Naive thymus-derived CD8-positive, alpha-beta T cell (primary cell): ENCODE results near the gene ASH1L. TPM values are rescaled to one million over a fixed set of nuclear protein-coding genes. Genes with fewer than 3 reads are reported as not detected.

Experiments
- ATAC-seq, 2 donors: fragments of 150-1000 bp; cut with Tn5 transposase in 1 of 2; sonication (Bioruptor Pico), chemical (Tn5 transposase) in 1 of 2; 1 replicate in 1 of 2; 2 replicates in 1 of 2; pipeline ENCODE4 v1.10.0; 2021; ENCODE audit warnings: mild to moderate bottlenecking in 2 of 2, moderate library complexity in 2 of 2
- POLR2A ChIA-PET: fragments of 350-600 bp; sonication (Branson Sonifier 250); formaldehyde crosslinking; loops from one replicate; lab custom pipeline; 2021; ENCODE audit warnings: antibody characterized with exemption; lab: Charles Lee
- DNase-seq, 10 donors: peaks; one replicate each; pipeline versions ENCODE4 v3.0.0 to v3.0.0-alpha.2; 2020 to 2022
- H3K27ac Mint-ChIP-seq, 10 donors: one replicate each; pipeline ENCODE4 v1.8.0; 2020 to 2022; ENCODE audit warnings: mild to moderate bottlenecking in 10 of 10, mixed read lengths in 10 of 10, moderate library complexity in 4 of 10, inconsistent platforms in 1 of 10
- H3K27me3 Mint-ChIP-seq, 5 donors: one replicate each; pipeline ENCODE4 v1.8.0; 2021 to 2022; ENCODE audit warnings: mixed read lengths in 5 of 5
- H3K36me3 Mint-ChIP-seq, 3 donors: one replicate each; pipeline ENCODE4 v1.8.0; 2020 to 2022; ENCODE audit warnings: mixed read lengths in 3 of 3, mild to moderate bottlenecking in 2 of 3, inconsistent platforms in 1 of 3
- H3K4me1 Mint-ChIP-seq, 4 donors: one replicate each; pipeline ENCODE4 v1.8.0; 2021 to 2022; ENCODE audit warnings: mixed read lengths in 4 of 4
- H3K4me3 Mint-ChIP-seq, 10 donors: one replicate each; pipeline ENCODE4 v1.8.0; 2020 to 2022; ENCODE audit warnings: mild to moderate bottlenecking in 10 of 10, mixed read lengths in 10 of 10, moderate library complexity in 6 of 10, inconsistent platforms in 1 of 10
- H3K9me3 Mint-ChIP-seq, 9 donors: one replicate each; pipeline ENCODE4 v1.8.0; 2020 to 2022; ENCODE audit warnings: mixed read lengths in 9 of 9, mild to moderate bottlenecking in 3 of 9, inconsistent platforms in 1 of 9, moderate library complexity in 1 of 9
- polyA plus RNA-seq, 3 donors: library from polyadenylated mRNA; unstranded; fragments of 300-500 nt; fragmentation: Illumina TruSeq; gene quantifications; one replicate each; pipeline ENCODE4 v1.2.3, GENCODE V29; 2021
- total RNA-seq, 8 experiments: library from RNA in 2 of 8; stranded (reverse) in 2 of 8; gene quantifications; one replicate each; pipeline ENCODE4 v1.2.3 and lab custom pipeline; 2021 to 2026

The ASH1L gene
- total and polyA plus RNA-seq, 5 experiments from 2014 or later, result 12.2 to 102 (median 22.0) TPM

DNA sequence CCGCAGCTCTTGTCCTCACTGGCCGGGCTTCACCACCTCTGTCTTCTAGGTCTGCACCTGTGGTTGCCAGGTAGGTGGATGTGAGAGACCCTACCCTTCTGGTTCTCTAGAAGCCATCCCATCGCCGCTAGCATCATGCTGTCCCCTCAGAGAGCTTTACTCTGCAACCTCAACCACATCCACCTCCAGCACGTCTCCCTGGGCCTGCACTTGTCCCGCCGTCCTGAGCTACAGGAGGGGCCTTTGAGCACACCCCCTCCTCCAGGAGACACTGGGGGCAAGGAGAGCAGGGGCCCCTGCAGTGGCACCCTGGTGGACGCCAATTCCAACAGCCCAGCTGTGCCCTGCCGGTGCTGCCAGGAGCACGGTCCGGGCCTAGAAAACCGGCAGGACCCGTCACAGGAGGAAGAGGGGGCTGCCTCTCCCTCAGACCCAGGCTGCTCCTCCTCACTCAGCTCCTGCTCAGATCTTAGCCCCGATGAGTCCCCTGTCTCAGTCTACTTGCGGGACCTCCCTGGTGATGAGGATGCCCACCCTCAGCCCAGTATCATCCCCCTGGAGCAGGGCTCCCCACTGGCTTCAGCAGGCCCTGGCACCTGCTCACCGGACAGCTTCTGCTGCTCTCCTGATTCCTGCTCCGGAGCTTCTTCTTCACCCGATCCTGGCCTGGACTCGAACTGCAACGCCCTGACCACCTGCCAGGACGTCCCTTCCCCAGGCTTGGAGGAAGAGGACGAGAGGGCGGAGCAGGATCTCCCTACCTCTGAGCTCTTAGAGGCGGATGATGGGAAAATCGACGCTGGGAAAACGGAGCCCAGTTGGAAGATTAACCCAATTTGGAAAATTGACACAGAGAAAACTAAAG, 240.7 kb downstream of the ASH1L start:
- H3K27ac Mint-ChIP-seq, result peak overlapping the region in 1 of 10 donors; percentile 47
- H3K9me3 Mint-ChIP-seq, result no peaks in the 10 kb centered on the region
- POLR2A ChIA-PET, result interaction anchor here (0.6 to 5.4 kb wide), 8 partner anchors 12 to 78 kb away, joined by 3 to 37 read pairs (median 16); partner anchors contain the start of genes CLK2, FDPS, HCN3 and SCAMP3
- no peaks in the 10 kb centered on the region for H3K27me3 Mint-ChIP-seq
- peak overlapping the region; percentile 62 to 86 (median 78) for H3K4me3 Mint-ChIP-seq
- no peaks in the 10 kb centered on the region for H3K36me3 Mint-ChIP-seq
- peaks cover 20 to 41% (median 35%) of the 10 kb centered on the region in 4 donors for H3K4me1 Mint-ChIP-seq
- DNase-seq (no peak), ATAC-seq (no peak)

DNA sequence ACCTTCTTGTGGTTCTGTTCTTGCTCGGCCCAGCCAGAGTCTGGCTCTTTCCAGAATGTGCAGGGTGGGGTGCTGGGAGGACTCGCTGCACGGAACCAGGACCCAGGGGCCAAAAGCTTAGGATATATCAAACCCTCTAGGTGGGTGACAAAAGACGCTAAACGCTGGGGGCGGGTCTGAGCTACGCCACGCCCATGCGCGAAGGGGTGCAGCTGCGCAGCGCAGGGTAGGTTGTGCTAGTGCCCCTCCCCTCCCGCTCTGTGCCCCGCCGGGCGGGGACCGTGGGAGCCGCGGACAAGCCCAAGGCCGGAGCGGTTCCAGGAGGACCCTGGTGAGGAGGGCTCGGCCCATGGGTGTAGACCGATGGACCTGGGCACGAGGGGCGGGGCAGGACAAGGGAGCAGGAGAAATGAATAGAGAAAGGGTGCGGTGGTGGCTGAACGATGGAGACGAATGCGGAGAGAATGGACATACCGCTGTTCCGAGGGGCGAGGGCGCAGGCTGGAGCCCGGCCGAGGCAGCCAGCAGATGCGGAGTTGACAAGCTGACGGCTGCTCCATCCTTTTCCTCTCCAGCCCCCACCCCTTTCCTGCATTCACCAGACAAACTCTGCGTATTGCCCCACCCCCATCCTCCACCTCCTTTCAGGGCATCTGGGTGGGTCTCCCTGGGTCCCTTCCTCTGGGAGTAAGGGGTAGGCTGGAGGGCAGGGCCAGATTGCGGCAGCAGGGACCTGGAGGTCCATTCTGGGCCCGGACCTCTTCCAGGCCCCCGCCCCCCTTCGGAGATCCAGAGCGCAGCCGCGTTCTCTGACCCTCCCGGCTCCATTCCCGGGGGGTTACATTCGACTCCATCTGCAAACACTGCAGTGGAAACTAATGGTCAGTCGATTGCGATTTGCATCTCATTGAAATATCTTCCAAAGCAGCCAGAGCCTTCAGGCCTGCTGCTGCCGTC, 241.7 kb downstream of the ASH1L start, which contains the start of gene RUSC1:
Gene RUSC1 (plus strand): TSS at position 234 of the 957 bp plus-strand sequence. CDS start 880 bp downstream, outside the sequence.
- Mint-ChIP-seq H3K9me3 (no peaks in the 10 kb centered on the region), H3K4me3 (peak within 1 kb of the TSS; percentile 72 to 86 (median 81)), H3K27me3 (no peaks in the 10 kb centered on the region), H3K36me3 (peaks cover 0 to 5% (median 0%) of the 10 kb centered on the region in 3 donors), H3K4me1 (peaks cover 17 to 36% (median 31%) of the 10 kb centered on the region in 4 donors), H3K27ac (peak within 1 kb of the TSS in 9 of 10 donors; percentile 21 to 87 (median 55))
- ATAC-seq, result peak; percentile 36 to 47
- POLR2A ChIA-PET, result interaction anchor here (0.6 to 5.4 kb wide), 6 partner anchors 13 to 70 kb away, joined by 3 to 37 read pairs (median 12); partner anchors contain the start of genes CLK2, FDPS and HCN3
- peak; percentile 58 to 84 (median 72) for DNase-seq

DNA sequence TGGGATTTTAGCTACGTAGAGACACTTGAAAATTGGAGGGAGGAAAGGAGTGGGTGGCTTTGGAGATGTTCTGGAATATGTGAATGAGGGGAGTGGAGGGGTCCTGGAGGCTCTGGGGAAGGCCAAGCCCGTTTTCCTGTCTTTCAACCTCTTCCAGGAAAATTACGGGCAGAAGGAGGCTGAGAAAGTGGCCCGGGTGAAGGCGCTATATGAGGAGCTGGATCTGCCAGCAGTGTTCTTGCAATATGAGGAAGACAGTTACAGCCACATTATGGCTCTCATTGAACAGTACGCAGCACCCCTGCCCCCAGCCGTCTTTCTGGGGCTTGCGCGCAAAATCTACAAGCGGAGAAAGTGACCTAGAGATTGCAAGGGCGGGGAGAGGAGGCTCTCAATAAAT, 242.4 kb downstream of the ASH1L start:
- POLR2A ChIA-PET, result interaction anchor here (1.2 to 5.4 kb wide), 2 partner anchors 12 to 70 kb away, joined by 5 to 37 read pairs; partner anchors contain the start of gene FDPS
- ATAC-seq (no peak), DNase-seq (no peak)
- peak overlapping the region; percentile 72 to 86 (median 80) for H3K4me3 Mint-ChIP-seq
- H3K9me3 Mint-ChIP-seq, result no peaks in the 10 kb centered on the region
- H3K27ac Mint-ChIP-seq, result peak overlapping the region in 8 of 10 donors; percentile 21 to 87 (median 59)
- H3K27me3 Mint-ChIP-seq, result no peaks in the 10 kb centered on the region
- peaks cover 0 to 9% (median 0%) of the 10 kb centered on the region in 3 donors for H3K36me3 Mint-ChIP-seq
- H3K4me1 Mint-ChIP-seq, result peaks cover 16 to 29% (median 27%) of the 10 kb centered on the region in 4 donors

DNA sequence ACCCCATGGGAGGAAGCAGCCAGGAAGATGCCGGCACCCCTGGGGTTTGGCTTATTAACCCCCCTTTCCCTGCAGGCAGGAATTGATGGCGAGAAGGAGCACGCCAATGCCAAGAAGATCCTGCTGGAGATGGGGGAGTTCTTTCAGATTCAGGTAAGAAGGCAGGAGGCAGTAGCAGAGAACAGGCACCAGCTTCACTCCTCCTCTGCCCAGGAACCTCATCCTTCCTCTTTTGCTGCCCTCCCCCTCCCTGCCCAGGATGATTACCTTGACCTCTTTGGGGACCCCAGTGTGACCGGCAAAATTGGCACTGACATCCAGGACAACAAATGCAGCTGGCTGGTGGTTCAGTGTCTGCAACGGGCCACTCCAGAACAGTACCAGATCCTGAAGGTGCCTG, 243.1 kb downstream of the ASH1L start:
- Mint-ChIP-seq H3K4me3 (peak overlapping the region in 7 of 10 donors; percentile 19 to 86 (median 67)), H3K27me3 (no peaks in the 10 kb centered on the region), H3K27ac (peak overlapping the region in 2 of 10 donors; percentile 21 to 63), H3K4me1 (peaks cover 16 to 26% (median 24%) of the 10 kb centered on the region in 4 donors), H3K9me3 (no peaks in the 10 kb centered on the region), H3K36me3 (peaks cover 0 to 15% (median 0%) of the 10 kb centered on the region in 3 donors)
- DNase-seq (no peak), ATAC-seq (no peak)
- POLR2A ChIA-PET, result interaction anchor here (1.7 kb wide), 1 partner anchor 11 kb away, joined by 3 read pairs; the partner anchor contains the start of gene FDPS

DNA sequence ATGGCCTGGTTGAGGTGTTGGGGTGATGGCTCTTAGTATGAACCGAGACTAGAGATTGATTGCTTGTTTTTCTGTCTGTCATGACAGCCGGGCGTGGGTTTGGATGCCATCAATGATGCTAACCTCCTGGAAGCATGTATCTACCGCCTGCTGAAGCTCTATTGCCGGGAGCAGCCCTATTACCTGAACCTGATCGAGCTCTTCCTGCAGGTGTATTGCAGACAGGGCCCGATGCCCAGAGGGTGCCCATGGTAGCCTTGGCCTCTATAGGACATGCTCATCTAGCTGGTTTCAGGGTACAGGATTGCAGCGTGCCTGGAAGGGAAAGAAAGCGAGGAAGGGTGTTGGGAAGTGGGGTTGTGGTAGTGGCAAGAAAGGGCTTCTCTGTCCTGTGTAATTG, 244.5 kb downstream of the ASH1L start:
- Mint-ChIP-seq H3K36me3 (peaks cover 0 to 21% (median 5%) of the 10 kb centered on the region in 3 donors), H3K27me3 (no peaks in the 10 kb centered on the region), H3K9me3 (no peaks in the 10 kb centered on the region), H3K4me1 (peaks cover 20 to 29% (median 24%) of the 10 kb centered on the region in 4 donors), H3K27ac (peak overlapping the region in 1 of 10 donors; percentile 69), H3K4me3 (no peak overlapping the region)
- DNase-seq, result no peak
- ATAC-seq, result no peak
- POLR2A ChIA-PET, result interaction anchor here (0.6 to 1.7 kb wide), 4 partner anchors 10 to 365 kb away, joined by 3 to 4 read pairs (median 3); partner anchors contain the start of genes CLK2 and FDPS

DNA sequence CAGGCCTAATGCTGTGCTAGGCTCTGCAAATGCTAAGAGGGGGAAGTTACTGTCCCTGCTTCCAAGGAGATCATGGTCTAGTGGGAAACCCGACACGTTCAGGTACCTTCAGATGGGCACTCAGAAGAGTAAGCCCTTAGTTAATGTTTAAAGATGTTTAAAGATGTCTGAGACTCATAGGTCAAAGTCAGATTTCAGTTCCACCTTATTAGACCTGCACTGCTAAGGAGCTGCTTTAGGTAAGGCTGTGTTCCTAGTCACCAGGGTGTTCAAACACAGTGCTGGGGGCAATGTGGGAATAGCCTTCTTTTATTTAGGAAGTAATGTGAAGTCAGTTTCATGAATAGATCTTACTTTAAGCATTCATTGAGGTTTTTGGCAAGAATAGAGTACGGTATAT, 245.7 kb downstream of the ASH1L start:
- POLR2A ChIA-PET, result no interaction called here
- ATAC-seq, result no peak
- H3K9me3 Mint-ChIP-seq, result no peaks in the 10 kb centered on the region
- H3K27me3 Mint-ChIP-seq, result no peaks in the 10 kb centered on the region
- H3K4me1 Mint-ChIP-seq, result peaks cover 19 to 24% (median 22%) of the 10 kb centered on the region in 4 donors
- H3K4me3 Mint-ChIP-seq, result no peak overlapping the region
- DNase-seq, result no peak
- no peak overlapping the region for H3K27ac Mint-ChIP-seq
- peaks cover 0 to 32% (median 5%) of the 10 kb centered on the region in 3 donors for H3K36me3 Mint-ChIP-seq

DNA sequence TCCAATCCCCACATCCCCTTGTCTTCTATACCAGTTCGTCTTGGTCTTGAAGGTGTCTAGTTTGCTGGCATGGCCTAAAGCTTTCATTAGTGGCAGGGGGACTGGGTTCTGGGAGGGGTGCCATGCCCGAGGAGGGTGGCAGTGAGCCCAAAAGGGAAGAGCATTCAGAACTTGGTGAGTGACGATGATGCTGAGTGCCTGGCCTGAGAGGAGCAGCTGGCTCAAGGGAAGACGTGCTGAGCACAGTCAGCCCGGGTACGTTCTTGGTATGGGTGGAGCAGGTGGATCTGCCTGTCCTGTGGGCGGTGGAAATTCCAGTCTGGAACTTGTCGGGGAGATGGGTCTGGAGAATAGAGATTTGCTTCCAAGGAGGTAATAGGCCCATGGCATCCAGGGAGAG, 249.3 kb downstream of the ASH1L start:
- Mint-ChIP-seq H3K4me1 (peaks cover 12 to 28% (median 22%) of the 10 kb centered on the region in 4 donors), H3K36me3 (peaks cover 0 to 37% (median 5%) of the 10 kb centered on the region in 3 donors), H3K4me3 (peak overlapping the region in 1 of 10 donors; percentile 12), H3K9me3 (no peaks in the 10 kb centered on the region), H3K27ac (peak overlapping the region in 1 of 10 donors; percentile 26), H3K27me3 (no peaks in the 10 kb centered on the region)
- no peak for DNase-seq
- POLR2A ChIA-PET, result interaction anchor here (0.7 to 0.8 kb wide), 2 partner anchors 12 to 118 kb away, joined by 3 read pairs; partner anchors contain the start of gene PKLR
- ATAC-seq, result no peak

DNA sequence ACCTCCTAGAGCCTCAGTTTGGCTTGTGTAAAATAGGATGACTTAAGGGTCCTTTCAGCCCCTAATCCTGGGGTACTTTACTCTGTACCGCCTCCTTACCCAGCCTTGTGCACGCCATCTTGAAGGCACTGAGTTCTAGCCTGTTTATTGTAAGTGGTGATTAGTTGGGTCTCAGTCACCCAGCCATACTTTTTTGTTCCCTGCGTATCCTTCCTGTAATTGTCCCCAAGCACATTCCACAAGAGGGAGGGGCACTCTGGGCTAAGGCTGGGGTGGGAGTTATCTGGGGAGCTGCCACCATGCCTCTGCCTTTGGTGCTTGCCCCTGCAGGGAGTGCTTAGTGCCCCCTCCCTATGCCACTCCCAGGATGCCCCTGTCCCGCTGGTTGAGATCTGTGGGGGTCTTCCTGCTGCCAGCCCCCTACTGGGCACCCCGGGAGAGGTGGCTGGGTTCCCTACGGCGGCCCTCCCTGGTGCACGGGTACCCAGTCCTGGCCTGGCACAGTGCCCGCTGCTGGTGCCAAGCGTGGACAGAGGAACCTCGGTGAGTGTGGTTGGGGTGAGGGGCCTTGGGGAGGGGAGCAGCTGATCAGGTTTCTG, 253.1 kb downstream of the ASH1L start:
- Mint-ChIP-seq H3K4me1 (peaks cover 12 to 36% (median 25%) of the 10 kb centered on the region in 4 donors), H3K4me3 (peak overlapping the region; percentile 90 to 99 (median 96)), H3K9me3 (no peaks in the 10 kb centered on the region), H3K27me3 (no peaks in the 10 kb centered on the region), H3K36me3 (peaks cover 0 to 22% (median 5%) of the 10 kb centered on the region in 3 donors), H3K27ac (peak overlapping the region; percentile 91 to 98 (median 96))
- DNase-seq (no peak), ATAC-seq (no peak)
- POLR2A ChIA-PET, result interaction anchor here (0.6 to 1.4 kb wide), 6 partner anchors 13 to 1111 kb away, joined by 3 to 4 read pairs (median 4); partner anchors contain the start of gene SCAMP3

DNA sequence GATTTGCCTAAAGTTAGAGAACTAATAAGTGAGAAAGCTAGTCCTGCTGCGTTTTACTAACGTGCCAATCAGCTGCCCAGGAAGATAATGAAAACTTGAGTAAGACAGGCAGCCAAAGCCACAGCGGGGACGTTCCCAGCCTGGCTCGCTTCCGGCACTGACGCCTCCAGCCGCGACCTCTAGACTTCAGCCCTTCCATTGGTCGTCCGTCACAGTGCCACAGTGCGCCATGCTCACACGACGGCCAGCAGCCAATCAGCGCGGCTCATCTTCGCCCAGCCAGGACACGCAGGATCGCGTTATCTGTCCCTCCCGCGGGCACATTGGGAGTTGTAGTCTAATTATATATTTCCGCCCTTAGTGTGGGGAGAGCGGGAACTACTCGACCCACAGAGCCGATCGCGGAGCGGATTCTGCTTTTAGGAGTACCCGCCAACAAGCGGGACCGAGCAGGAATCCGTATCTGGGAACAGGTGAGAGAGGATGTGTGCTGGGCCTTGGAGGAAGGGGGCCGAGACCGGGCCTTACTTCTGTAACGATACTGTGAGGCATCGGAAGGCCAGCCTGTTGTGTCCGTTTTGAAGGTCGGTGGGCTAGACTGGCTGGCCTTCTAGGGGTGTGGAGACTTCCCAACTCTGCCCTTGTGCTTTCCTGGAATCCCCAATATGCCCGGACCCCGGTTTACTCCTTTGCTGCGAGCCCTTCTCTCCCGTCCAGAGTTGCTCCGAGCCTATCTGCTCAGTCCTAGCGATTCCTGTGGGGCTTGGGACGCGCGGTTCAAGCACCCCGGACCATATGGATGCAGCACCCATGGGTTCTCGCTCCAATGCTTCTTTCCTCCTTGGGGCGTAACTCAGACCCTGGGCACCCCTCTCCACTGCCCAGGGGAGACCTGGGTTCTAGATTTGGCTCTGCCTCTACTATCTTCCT, 253.8 kb downstream of the ASH1L start, which contains the start of gene FDPS:
Gene FDPS (plus strand): TSS at position 374 of the 930 bp plus-strand sequence. CDS start 924 bp downstream, outside the sequence.
- POLR2A ChIA-PET, result interaction anchor here (0.6 to 2.1 kb wide), 10 partner anchors 10 to 168 kb away, joined by 3 to 20 read pairs (median 6); partner anchors contain the start of genes CLK2, DPM3, RUSC1 and SCAMP3
- DNase-seq, result peak; percentile 88 to 98 (median 96)
- peak; percentile 98 for ATAC-seq
- H3K4me3 Mint-ChIP-seq, result peak within 1 kb of the TSS; percentile 90 to 99 (median 96)
- no peaks in the 10 kb centered on the region for H3K27me3 Mint-ChIP-seq
- no peaks in the 10 kb centered on the region for H3K9me3 Mint-ChIP-seq
- peaks cover 0 to 22% (median 5%) of the 10 kb centered on the region in 3 donors for H3K36me3 Mint-ChIP-seq
- peak within 1 kb of the TSS; percentile 91 to 98 (median 96) for H3K27ac Mint-ChIP-seq
- H3K4me1 Mint-ChIP-seq, result peaks cover 12 to 36% (median 25%) of the 10 kb centered on the region in 4 donors

DNA sequence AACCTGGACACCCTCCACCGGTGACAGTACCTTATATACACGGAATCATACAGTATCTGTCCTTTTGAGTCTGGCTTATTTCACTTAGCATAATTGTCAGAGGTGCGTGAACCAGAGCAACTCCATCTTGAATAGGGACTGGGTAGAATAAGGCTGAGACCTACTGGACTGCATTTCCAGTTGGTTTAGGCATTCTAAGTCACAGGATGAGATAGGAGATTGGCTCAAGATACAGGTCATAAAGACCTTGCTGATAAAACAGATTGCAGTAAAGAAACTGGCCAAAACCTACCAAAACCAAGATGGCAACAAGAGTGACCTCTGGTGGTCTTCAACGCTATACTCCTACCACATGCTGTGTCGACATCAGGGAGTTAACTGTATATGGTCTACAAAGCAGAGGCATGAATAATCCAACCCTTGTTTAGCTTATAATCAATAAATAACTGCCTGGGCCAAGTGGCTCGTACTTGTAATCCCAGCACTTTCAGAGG, 255.3 kb downstream of the ASH1L start:
- peaks cover 7 to 31% (median 25%) of the 10 kb centered on the region in 4 donors for H3K4me1 Mint-ChIP-seq
- H3K4me3 Mint-ChIP-seq, result peak overlapping the region in 7 of 10 donors; percentile 13 to 97 (median 39)
- DNase-seq, result no peak
- no peaks in the 10 kb centered on the region for H3K27me3 Mint-ChIP-seq
- ATAC-seq, result no peak
- no peaks in the 10 kb centered on the region for H3K9me3 Mint-ChIP-seq
- POLR2A ChIA-PET, result interaction anchor here (0.7 to 2.1 kb wide), 6 partner anchors 16 to 1483 kb away, joined by 3 to 20 read pairs (median 8); partner anchors contain the start of genes CLK2 and SCAMP3
- H3K36me3 Mint-ChIP-seq, result peaks cover 0 to 8% (median 0%) of the 10 kb centered on the region in 3 donors
- H3K27ac Mint-ChIP-seq, result peak overlapping the region in 9 of 10 donors; percentile 48 to 97 (median 93)
